Measurements from ENCODE around the gene NOP53. TPM values are rescaled to one million over a fixed set of nuclear protein-coding genes. Genes with fewer than 3 reads are reported as not detected.
A peak's percentile ranks its signal among the peaks of the same experiment; 100 is the strongest.
"Not testable (repeated sequence)": the region's sequence is repeated elsewhere in the genome, so short reads cannot be mapped to it uniquely, and the experiment has no call there.

The NOP53 gene
- total and polyA plus RNA-seq, 2 of the 13 experiments (the other 11 are each of a cell fraction or from before 2014, with no cell fraction given): 53.9 to 141 TPM

- WGBS (ENCODE audit: low lambda C conversion rate): 27% methylated on average over 13 of the region's 13 CpGs
- Histone ChIP-seq H3K27ac (ENCODE audit: extremely low read length, insufficient read depth, low read length) (no peak overlapping the region), H4K20me1 (ENCODE audit: insufficient read depth, low read length) (no peaks in the 10 kb centered on the region; the same call in 1 of the 2 replicates), H3K9me3 (ENCODE audit: low read length) (no peaks in the 10 kb centered on the region), H3K27me3 (ENCODE audit: control insufficient read depth in 1 of 2, insufficient read depth in 2 of 2, low read length in 2 of 2) (no peaks in the 10 kb centered on the region), H3K4me1 (ENCODE audit: insufficient read depth, low read length) (peaks cover 43% of the 10 kb centered on the region), H3K4me2 (ENCODE audit: low read depth, low read length) (peak overlapping the region; percentile 96), H3K4me3 (replicated peaks in 1 of 3; ENCODE audit: insufficient read depth in 1 of 3, low read depth in 2 of 3, low read length in 3 of 3) (peak overlapping the region in 1 of 3 experiments; percentile 74; a peak in 2 of 6 replicates), H3K36me3 (replicated peaks in 1 of 2; ENCODE audit: control insufficient read depth in 1 of 2, insufficient read depth in 2 of 2, low read length in 2 of 2) (peaks cover 0 to 7% of the 10 kb centered on the region in 2 experiments; a peak in 2 of 5 replicates), H3K9ac (ENCODE audit: insufficient read depth, low read depth, low read length) (0 out of 2 replicates have a peak overlapping the region, but pooled peaks have one; percentile 15), H3K79me2 (ENCODE audit: insufficient read depth, low read length) (peaks cover 15% of the 10 kb centered on the region), H2AFZ (ENCODE audit: low read length) (no peak overlapping the region)
- no TSS peak for BruUV-seq (replicated peaks)
- FAIRE-seq (no peak), DNase-seq (ENCODE audit: low spot score) (no peak), ATAC-seq (no peak)
- no peak for TF ChIP-seq ZFAT (CRISPR knock-in tag; conservative IDR thresholded peaks at IDR 0.05)
- peak; percentile 5; the same call in 1 of the 2 replicates for TF ChIP-seq TMF1 (CRISPR knock-in tag; IDR thresholded peaks at IDR 0.05; ENCODE audit: low read depth)
- in situ Hi-C loops (cut with HindIII; ENCODE audit: extremely low pct_ligation_motif_present, low pct_unique_long_range_greater_than_20kb): loop anchor here (5.0 kb wide), 1 partner anchor 40 kb away; no protein-coding TSS in a partner anchor
- POLR2A ChIA-PET: interaction anchor here (1.2 to 2.0 kb wide), 2 partner anchors 30 to 43 kb away, joined by 3 to 7 read pairs; partner anchors contain the start of gene EHD2
- intact Hi-C loops (cut with micrococcal nuclease; ENCODE audit: unreplicated experiment): loop anchor here (1.0 kb wide), 1 partner anchor 43 kb away; no protein-coding TSS in a partner anchor
- CTCF ChIA-PET (ENCODE audit: low intra/inter-chr PET ratio, low total read pairs): interaction anchor here (2.1 to 2.2 kb wide), 2 partner anchors 29 to 43 kb away, joined by 11 to 25 read pairs; partner anchors contain the start of gene EHD2
These were observed 2.7 kb upstream of the NOP53 start for GRCh38 chr19:47742634-47743033.

GRCh38 chr19:47746129-47746528 lies 783 bp downstream of the NOP53 start:
- H3K27ac ChIP-seq (ENCODE audit: extremely low read length, insufficient read depth, low read length): peak overlapping the region; percentile 92
- TF ChIP-seq PRPF4 (IDR thresholded peaks at IDR 0.05; ENCODE audit: low read depth, low read length, poor library complexity, severe bottlenecking) (peak; percentile 67), ZBTB38 (CRISPR knock-in tag; IDR thresholded peaks at IDR 0.05) (peak; percentile 40; the same call in 1 of the 2 replicates)
- H3K9me3 ChIP-seq (ENCODE audit: low read length); H2AFZ ChIP-seq (ENCODE audit: low read length); intact Hi-C loops (cut with micrococcal nuclease; ENCODE audit: unreplicated experiment); FAIRE-seq; in situ Hi-C loops (cut with HindIII; ENCODE audit: extremely low pct_ligation_motif_present, low pct_unique_long_range_greater_than_20kb); CTCF ChIA-PET (ENCODE audit: low intra/inter-chr PET ratio, low total read pairs); H4K20me1 ChIP-seq (ENCODE audit: insufficient read depth, low read length); ATAC-seq; DNase-seq (ENCODE audit: low spot score); H3K27me3 ChIP-seq (ENCODE audit: control insufficient read depth in 1 of 2, insufficient read depth in 2 of 2, low read length in 2 of 2): not testable (repeated sequence)
- peak overlapping the region; percentile 88 for H3K9ac ChIP-seq (ENCODE audit: insufficient read depth, low read depth, low read length)
- peak overlapping the region; percentile 96 for H3K4me2 ChIP-seq (ENCODE audit: low read depth, low read length)
- POLR2A ChIA-PET: interaction anchor here (1.8 kb wide), 1 partner anchor 12 kb away, joined by 5 read pairs; no protein-coding TSS in a partner anchor
- peaks cover 25% of the 10 kb centered on the region for H3K79me2 ChIP-seq (ENCODE audit: insufficient read depth, low read length)
- peaks cover 60% of the 10 kb centered on the region for H3K4me1 ChIP-seq (ENCODE audit: insufficient read depth, low read length)
- TSS peak; percentile 79 for BruUV-seq (replicated peaks)
- H3K36me3 ChIP-seq (replicated peaks in 1 of 2; ENCODE audit: control insufficient read depth in 1 of 2, insufficient read depth in 2 of 2, low read length in 2 of 2): peaks cover 17 to 34% of the 10 kb centered on the region in 2 experiments
- H3K4me3 ChIP-seq (replicated peaks in 1 of 3; ENCODE audit: insufficient read depth in 1 of 3, low read depth in 2 of 3, low read length in 3 of 3): peak overlapping the region; percentile 78 to 92 (median 90)
- WGBS (ENCODE audit: low lambda C conversion rate): 80% methylated on average over 17 of the region's 17 CpGs
